ENCODE data around the gene ISX.

DNA sequence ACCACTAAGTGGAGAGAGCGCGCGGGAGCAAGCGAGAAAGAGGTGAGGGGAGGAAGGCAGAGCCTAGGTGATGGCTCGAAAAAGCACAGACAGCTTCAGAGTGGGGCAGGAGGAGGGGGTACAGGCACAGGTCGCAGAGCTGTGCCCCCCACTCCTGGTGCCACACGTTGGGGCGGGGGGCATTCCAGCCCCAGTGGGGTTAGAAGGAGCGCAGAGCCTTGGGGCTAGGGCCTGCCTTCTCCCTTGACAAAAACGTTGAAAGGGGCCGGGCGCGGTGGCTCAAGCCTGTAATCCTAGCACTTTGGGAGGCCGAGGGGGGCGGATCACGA is 41.6 kb upstream of the ISX start:
- no peak for TF ChIP-seq POLR2AphosphoS5 (IDR thresholded peaks at IDR 0.05; ENCODE audit: low read depth, low read length)
- no peak for TF ChIP-seq POLR2A (IDR thresholded peaks at IDR 0.05; ENCODE audit: low read depth, low read length)
- no peak for TF ChIP-seq TAF1 (IDR thresholded peaks at IDR 0.05; ENCODE audit: low read depth, low read length)
- TF ChIP-seq PAX5 (IDR thresholded peaks at IDR 0.05; ENCODE audit: insufficient read depth, low read length, severe bottlenecking), result no peak
